Heart left ventricle (tissue), 16 donors: ENCODE results near the gene ARMC6. TPM values are rescaled to one million over a fixed set of nuclear protein-coding genes. Genes with fewer than 3 reads are reported as not detected.
A peak's percentile ranks its signal among the peaks of the same experiment; 100 is the strongest.

ENCODE experiments used
- ATAC-seq, 4 donors: fragments of 200-7000 bp; cut with Tn5 transposase; one replicate each; pipeline ENCODE4 v1.9.1; 2020 to 2022; ENCODE audit warnings: moderate library complexity in 4 of 4, mild to moderate bottlenecking in 3 of 4, moderate number of reproducible peaks in 1 of 4
- DNase-seq, 5 donors: peaks; one replicate each; pipeline ENCODE4 v3.0.0-alpha.2; 2020
- H3K27ac ChIP-seq, 12 donors: fragments of 200-600 bp; sonication (generic) in 4 of 12; one replicate each; pipeline versions ENCODE4 v1.5.0 to v1.8.0; 2016 to 2022; ENCODE audit warnings: mild to moderate bottlenecking in 2 of 12
- H3K27me3 ChIP-seq, 9 donors: fragments of 200-600 bp; sonication (generic) in 2 of 9; one replicate each; pipeline versions ENCODE4 v1.5.1 to v1.8.0; 2016 to 2022; ENCODE audit warnings: mild to moderate bottlenecking in 3 of 9
- H3K36me3 ChIP-seq, 9 donors: fragments of 200-600 bp; sonication (generic) in 2 of 9; one replicate each; pipeline versions ENCODE4 v1.5.0 to v1.8.0; 2018 to 2022; ENCODE audit warnings: mild to moderate bottlenecking in 2 of 9
- H3K4me1 ChIP-seq, 12 donors: fragments of 200-600 bp; sonication (generic) in 4 of 12; one replicate each; pipeline versions ENCODE4 v1.5.0 to v1.8.0; 2016 to 2022; ENCODE audit warnings: mild to moderate bottlenecking in 3 of 12
- H3K4me3 ChIP-seq, 12 donors: fragments of 200-600 bp; sonication (generic) in 4 of 12; one replicate each; pipeline versions ENCODE4 v1.5.0 to v1.8.0; 2017 to 2022; ENCODE audit warnings: mild to moderate bottlenecking in 9 of 12, moderate library complexity in 4 of 12
- H3K9me3 ChIP-seq, 12 donors: fragments of 200-600 bp; sonication (generic) in 4 of 12; one replicate each; pipeline versions ENCODE4 v1.5.0 to v1.8.0; 2016 to 2022; ENCODE audit warnings: mild to moderate bottlenecking in 1 of 12
- POLR2A ChIP-seq, 2 donors: fragments of 450-650 bp; IDR thresholded peaks; one replicate each; pipeline ENCODE4 v1.6.1; 2017; ENCODE audit warnings: antibody characterized with exemption in 2 of 2, mild to moderate bottlenecking in 2 of 2, moderate library complexity in 2 of 2
- WGBS, 4 donors: extraction: QIAGEN DNeasy Blood & Tissue Kit in 2 of 4; methylation state at CpG; one replicate each; pipeline versions ENCODE4 v1.1.5 to v1.1.7; 2013 to 2018; 5-methylcytosine and 5-hydroxymethylcytosine counted together
- intact Hi-C, 10 donors: fragments of 100-400 bp; cut with DNase I; formaldehyde crosslinking; loops; one replicate each; pipeline versions ENCODE4 v1.11.1 to v1.14.2; 2022
- polyA plus RNA-seq, 2 donors: library from polyadenylated mRNA; stranded (reverse); fragments of 200-250 nt; gene quantifications; one replicate each; pipeline ENCODE4 v1.2.3, GENCODE V29; 2013
- total RNA-seq, 9 donors: library from RNA; depleted of rRNA in 2 of 9; stranded (reverse); fragments of >200 nt in 2 of 9; fragmentation: NEBNext Ultra II Directional in 3 of 9; extraction: Animal tissue kit (Norgen Biotek cat#: 25700) in 3 of 9; gene quantifications; one replicate each; pipeline versions ENCODE4 v1.1.0 to v1.2.4, GENCODE V29; 2016 to 2023
- TF ChIP-seq, protein P1 (sequence below), 12 donors: fragments of 200-600 bp; sonication (generic) in 4 of 12; IDR thresholded peaks; one replicate each; pipeline versions ENCODE4 v1.5.0 to v1.8.0; 2018 to 2022; ENCODE audit warnings: antibody characterized with exemption in 12 of 12, mild to moderate bottlenecking in 5 of 12
- donor health status: ischemic (EF 13 %, LVEDD 7.1; RV severe dilation, severe dysfunction).
- donor health status: healthy with polysubstance abuse.
- donor health status: DM: no; HTN: yes; CAD: no.
- donor health status: DM: no; HTN: no; CAD: no.
- donor health status: ischemic (EF 25% LVEDD 6.9; RV normal size, moderate dysfunction).
- donor health status: ischemic (EF 25% LVEDD 5.7; RV mildly dilated, moderate dysfunction).
- donor health status: healthy.
- donor health status: DM: yes; HTN: yes; CAD: no.
- donor health status: ischemic (EF 35%, LVEDD 5.7; RV mildly dilated, moderate dysfunction).
- donor health status: nonischemic (EF 11% LVEDD 7.7; RV severe dilation, severe dysfunction).
- donor health status: DM: yes; HTN: yes; CAD: no.
- donor health status: PGD.
- donor health status: ischemic (EF 29% LVEDD 5.4; RV normal size, mild dysfunction).
- donor health status: nonischemic (EF 23%, LVEDD 6.1; RV moderate dilation, normal function).

ARMC6 gene
- total and polyA plus RNA-seq, 11 donors = 9.9 to 24.7 (median 18.0) TPM

DNA sequence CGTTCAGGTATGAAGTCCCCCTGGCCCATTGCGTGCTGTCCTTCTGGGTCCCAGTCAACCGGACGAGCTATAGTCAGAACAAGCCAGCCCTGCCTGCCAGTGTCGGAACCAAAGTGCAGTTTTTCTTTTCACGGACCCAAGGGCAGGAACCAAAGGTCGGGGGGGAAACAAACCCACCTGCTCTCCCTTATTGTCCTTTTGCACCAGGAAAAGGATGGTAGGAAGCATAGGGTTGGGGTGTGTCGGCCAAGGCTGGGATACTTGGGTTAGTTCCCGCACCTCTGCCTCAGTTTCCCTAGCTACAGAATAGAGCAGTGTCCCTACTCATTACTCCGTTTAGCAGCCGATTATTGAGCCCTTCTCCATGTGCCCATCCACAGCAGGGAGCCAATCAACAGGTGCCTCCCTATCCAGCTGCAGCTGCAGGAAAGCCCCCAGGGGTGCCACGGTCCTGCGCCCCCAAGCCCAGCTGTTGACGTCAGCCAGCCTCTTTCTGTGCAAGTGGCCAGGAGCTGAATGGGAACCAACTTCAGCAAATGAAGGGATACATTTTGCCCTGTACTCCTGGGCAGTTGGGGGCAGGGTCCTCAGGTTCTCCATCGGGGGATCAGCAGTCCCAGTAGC is 21.0 kb downstream of the ARMC6 start:
- Histone ChIP-seq H3K27me3 (no peaks in the 10 kb centered on the region), H3K9me3 (no peaks in the 10 kb centered on the region), H3K27ac (no peak overlapping the region), H3K4me3 (no peak overlapping the region), H3K36me3 (peaks cover 0 to 71% (median 59%) of the 10 kb centered on the region in 9 donors), H3K4me1 (peaks cover 0 to 6% (median 0%) of the 10 kb centered on the region in 12 donors)
- 88 to 96% (median 94%) methylated on average over 14 to 15 of the region's 15 CpGs for WGBS, 4 donors
- intact Hi-C loops = loop anchor here in 6 of 10 donors (2.0 to 5.0 kb wide), 7 partner anchors 56 to 123 kb away; partner anchors contain the start of gene TMEM161A (in 2 of the 6)
- no peak for TF ChIP-seq POLR2A (IDR thresholded peaks at IDR 0.05)
- TF ChIP-seq, protein P1, sequence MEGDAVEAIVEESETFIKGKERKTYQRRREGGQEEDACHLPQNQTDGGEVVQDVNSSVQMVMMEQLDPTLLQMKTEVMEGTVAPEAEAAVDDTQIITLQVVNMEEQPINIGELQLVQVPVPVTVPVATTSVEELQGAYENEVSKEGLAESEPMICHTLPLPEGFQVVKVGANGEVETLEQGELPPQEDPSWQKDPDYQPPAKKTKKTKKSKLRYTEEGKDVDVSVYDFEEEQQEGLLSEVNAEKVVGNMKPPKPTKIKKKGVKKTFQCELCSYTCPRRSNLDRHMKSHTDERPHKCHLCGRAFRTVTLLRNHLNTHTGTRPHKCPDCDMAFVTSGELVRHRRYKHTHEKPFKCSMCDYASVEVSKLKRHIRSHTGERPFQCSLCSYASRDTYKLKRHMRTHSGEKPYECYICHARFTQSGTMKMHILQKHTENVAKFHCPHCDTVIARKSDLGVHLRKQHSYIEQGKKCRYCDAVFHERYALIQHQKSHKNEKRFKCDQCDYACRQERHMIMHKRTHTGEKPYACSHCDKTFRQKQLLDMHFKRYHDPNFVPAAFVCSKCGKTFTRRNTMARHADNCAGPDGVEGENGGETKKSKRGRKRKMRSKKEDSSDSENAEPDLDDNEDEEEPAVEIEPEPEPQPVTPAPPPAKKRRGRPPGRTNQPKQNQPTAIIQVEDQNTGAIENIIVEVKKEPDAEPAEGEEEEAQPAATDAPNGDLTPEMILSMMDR (IDR thresholded peaks at IDR 0.05) = no peak
- DNase-seq = no peak
- ATAC-seq = no peak

DNA sequence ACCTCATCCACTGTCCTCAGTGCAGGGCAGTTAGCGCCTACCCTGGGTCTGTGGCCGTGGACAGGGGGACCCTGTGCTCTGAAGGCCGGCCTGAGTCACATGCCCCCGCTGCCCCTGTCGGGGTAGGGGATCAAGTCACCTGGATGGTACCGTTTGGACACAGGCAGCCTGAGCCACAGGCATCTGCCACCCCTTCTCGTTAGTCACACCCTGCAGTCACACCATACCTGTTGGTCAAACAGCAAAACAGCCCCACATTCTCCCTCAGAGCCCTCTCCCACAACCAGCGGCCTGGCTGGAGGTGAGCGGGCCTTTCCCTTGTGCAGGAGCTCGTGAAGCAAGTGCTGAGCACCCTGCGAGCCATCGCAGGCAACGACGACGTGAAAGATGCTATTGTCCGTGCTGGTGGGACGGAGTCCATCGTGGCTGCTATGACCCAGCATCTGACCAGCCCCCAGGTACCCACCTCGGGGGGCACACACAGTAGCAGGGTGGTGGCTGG is 21.6 kb downstream of the ARMC6 start:
- H3K36me3 ChIP-seq = peaks cover 0 to 69% (median 54%) of the 10 kb centered on the region in 9 donors
- WGBS, 4 donors = 93 to 97% (median 95%) methylated on average over 8 to 19 of the region's 19 CpGs
- no peaks in the 10 kb centered on the region for H3K27me3 ChIP-seq
- TF ChIP-seq, protein P1 (IDR thresholded peaks at IDR 0.05) = no peak
- no peak for TF ChIP-seq POLR2A (IDR thresholded peaks at IDR 0.05)
- DNase-seq = peak in 1 of 5 donors; percentile 52
- ATAC-seq = no peak
- H3K4me3 ChIP-seq = no peak overlapping the region
- intact Hi-C loops = loop anchor here in 6 of 10 donors (2.0 to 5.0 kb wide), 7 partner anchors 56 to 122 kb away; partner anchors contain the start of gene TMEM161A (in 2 of the 6)
- H3K4me1 ChIP-seq = peaks cover 0 to 8% (median 0%) of the 10 kb centered on the region in 12 donors
- H3K27ac ChIP-seq = no peak overlapping the region
- H3K9me3 ChIP-seq = no peaks in the 10 kb centered on the region

DNA sequence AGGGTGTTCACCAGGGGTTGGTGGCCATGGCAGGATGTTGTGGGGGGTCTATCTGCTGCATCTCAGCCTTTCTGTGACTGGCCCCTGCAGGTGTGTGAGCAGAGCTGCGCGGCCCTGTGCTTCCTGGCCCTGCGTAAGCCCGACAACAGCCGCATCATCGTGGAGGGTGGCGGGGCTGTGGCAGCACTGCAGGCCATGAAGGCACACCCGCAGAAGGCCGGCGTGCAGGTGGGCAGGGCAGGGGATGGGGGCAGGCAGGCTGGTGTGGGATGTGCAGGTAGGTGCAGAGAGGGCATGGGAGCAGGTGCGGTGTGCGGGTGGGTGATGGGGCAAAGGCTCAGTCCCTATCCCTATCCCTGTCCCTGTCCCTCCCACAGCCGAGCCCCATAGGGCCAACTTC is 22.3 kb downstream of the ARMC6 start:
- DNase-seq = no peak
- Histone ChIP-seq H3K9me3 (no peaks in the 10 kb centered on the region), H3K4me1 (peaks cover 0 to 8% (median 0%) of the 10 kb centered on the region in 12 donors), H3K36me3 (peaks cover 0 to 67% (median 49%) of the 10 kb centered on the region in 9 donors), H3K27ac (no peak overlapping the region), H3K27me3 (no peaks in the 10 kb centered on the region), H3K4me3 (no peak overlapping the region)
- no peak for TF ChIP-seq POLR2A (IDR thresholded peaks at IDR 0.05)
- TF ChIP-seq, protein P1 (IDR thresholded peaks at IDR 0.05) = no peak
- whole genome bisulfite sequencing, 4 donors = 95 to 96% (median 95%) methylated on average over 12 to 13 of the region's 13 CpGs
- intact Hi-C loops = loop anchor here in 3 of 10 donors (2.0 kb wide), 3 partner anchors 55 to 85 kb away; partner anchors contain the start of gene TMEM161A (in 1 of the 3)
- ATAC-seq = no peak

DNA sequence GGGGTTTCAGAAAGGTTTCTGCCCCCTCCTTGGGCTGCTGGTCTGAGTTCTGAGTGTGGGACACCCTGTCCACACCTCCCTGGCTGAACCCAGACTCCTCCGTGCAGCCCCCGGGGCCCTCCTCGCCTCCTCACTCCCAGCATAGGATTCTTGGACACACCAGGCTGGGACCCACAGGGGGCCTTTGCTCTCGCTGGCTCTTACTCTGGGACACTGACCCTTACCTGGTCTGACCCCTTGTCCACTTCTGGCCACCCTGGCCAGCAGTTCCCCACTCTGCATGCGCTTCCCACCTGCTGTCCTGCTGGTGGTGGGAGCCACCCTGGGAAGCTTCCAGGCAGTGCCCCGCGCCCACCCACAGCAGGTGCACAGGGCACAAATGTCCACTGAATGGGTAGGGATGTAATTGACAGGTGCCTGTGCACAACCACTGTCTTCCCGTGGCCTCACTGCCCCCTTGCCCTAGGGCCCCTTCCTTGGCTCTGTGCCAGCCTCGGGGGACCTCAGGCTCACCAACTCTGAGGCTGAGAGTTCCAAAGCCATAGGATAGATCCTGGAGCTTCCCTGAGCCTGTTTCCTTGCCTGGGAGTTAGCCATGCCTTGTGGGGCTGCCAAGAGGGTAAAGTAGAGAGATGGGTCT is 23.4 kb downstream of the ARMC6 start:
- TF ChIP-seq POLR2A (IDR thresholded peaks at IDR 0.05) = no peak
- TF ChIP-seq, protein P1 (IDR thresholded peaks at IDR 0.05) = no peak
- WGBS, 4 donors = 73 to 86% (median 77%) methylated on average over 7 to 9 of the region's 9 CpGs
- Histone ChIP-seq H3K36me3 (peaks cover 0 to 63% (median 45%) of the 10 kb centered on the region in 9 donors), H3K9me3 (no peaks in the 10 kb centered on the region), H3K27me3 (no peaks in the 10 kb centered on the region), H3K27ac (no peak overlapping the region), H3K4me1 (peaks cover 0 to 16% (median 6%) of the 10 kb centered on the region in 12 donors), H3K4me3 (no peak overlapping the region)
- DNase-seq = no peak
- intact Hi-C loops = no loop called here
- ATAC-seq = no peak
